Prostate gland (tissue), 2 donors: ENCODE results near the gene KTN1.

Experiments used
- POLR2A ChIP-seq: fragments of 450-650 bp; IDR thresholded peaks from one replicate; pipeline ENCODE4 v1.6.1; 2016; ENCODE audit warnings: antibody characterized with exemption, mild to moderate bottlenecking
- POLR2AphosphoS5 ChIP-seq: sonication (generic); formaldehyde crosslinking; IDR thresholded peaks from one replicate; pipeline ENCODE4 v1.6.1; 2017; ENCODE audit warnings: antibody characterized with exemption
- TF ChIP-seq, protein P1 (sequence below), 4 experiments: fragments of 200-600 bp in 2 of 4; fragments of 450-650 bp in 2 of 4; sonication (generic) in 2 of 4; IDR thresholded peaks; 1 replicate in 3 of 4; 2 replicates in 1 of 4; pipeline ENCODE4 v1.5.1; 2016 to 2019; ENCODE audit warnings: antibody characterized with exemption in 4 of 4, mild to moderate bottlenecking in 2 of 4, moderate library complexity in 2 of 4

DNA sequence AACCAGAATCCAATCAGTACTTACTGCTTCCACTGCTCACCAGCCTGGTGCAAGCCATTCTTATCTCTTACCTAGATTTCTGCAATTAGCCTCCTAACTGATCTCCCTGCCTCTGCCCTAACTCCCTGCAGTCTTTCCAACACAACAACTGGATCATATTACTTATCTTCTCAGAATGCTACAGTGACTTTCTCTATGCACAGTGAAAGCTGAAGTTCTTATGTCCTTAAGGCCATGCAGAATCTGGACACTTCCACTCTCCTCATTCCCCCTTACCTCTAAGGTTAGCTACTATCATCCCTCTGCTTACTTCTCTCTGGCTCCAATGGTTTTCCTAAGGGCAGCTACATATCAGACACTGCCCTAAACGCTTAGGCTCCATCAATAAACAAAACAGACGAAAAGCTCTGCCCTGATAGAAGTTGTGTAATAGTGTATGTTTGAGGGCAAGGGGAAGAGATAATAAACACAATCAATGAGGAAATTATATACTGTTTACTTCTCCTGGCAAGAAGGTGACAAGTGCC lies 4.0 kb downstream of the KTN1 start:
- TF ChIP-seq POLR2AphosphoS5 (no peak), POLR2A (no peak)
- TF ChIP-seq, protein P1, sequence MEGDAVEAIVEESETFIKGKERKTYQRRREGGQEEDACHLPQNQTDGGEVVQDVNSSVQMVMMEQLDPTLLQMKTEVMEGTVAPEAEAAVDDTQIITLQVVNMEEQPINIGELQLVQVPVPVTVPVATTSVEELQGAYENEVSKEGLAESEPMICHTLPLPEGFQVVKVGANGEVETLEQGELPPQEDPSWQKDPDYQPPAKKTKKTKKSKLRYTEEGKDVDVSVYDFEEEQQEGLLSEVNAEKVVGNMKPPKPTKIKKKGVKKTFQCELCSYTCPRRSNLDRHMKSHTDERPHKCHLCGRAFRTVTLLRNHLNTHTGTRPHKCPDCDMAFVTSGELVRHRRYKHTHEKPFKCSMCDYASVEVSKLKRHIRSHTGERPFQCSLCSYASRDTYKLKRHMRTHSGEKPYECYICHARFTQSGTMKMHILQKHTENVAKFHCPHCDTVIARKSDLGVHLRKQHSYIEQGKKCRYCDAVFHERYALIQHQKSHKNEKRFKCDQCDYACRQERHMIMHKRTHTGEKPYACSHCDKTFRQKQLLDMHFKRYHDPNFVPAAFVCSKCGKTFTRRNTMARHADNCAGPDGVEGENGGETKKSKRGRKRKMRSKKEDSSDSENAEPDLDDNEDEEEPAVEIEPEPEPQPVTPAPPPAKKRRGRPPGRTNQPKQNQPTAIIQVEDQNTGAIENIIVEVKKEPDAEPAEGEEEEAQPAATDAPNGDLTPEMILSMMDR (IDR thresholded peaks at IDR 0.05), result no peak
